Neural progenitor cell (in vitro differentiated cells): ENCODE measurements around the gene REG4. TPM values are rescaled to one million over a fixed set of nuclear protein-coding genes. Genes with fewer than 3 reads are reported as not detected.
A peak's percentile ranks its signal among the peaks of the same experiment; 100 is the strongest.

Source experiments
- DNase-seq: peaks from one replicate; pipeline ENCODE4 v3.0.0-alpha.2; 2016; ENCODE audit warnings: low spot score
- H2AFZ ChIP-seq: fragments of 200-600 bp; sonication (generic); replicated peaks from 2 replicates; pipeline ENCODE4 v1.6.1; 2016; ENCODE audit warnings: antibody characterized with exemption
- H3F3A ChIP-seq: fragments of 200-600 bp; sonication (generic); 2 replicates; pipeline ENCODE4 v1.6.1; 2016; ENCODE audit warnings: antibody characterized with exemption, low read depth
- H3K27ac ChIP-seq: fragments of 200-600 bp; sonication (generic); 2 replicates; pipeline ENCODE4 v1.5.1; 2016; ENCODE audit warnings: mild to moderate bottlenecking
- H3K27me3 ChIP-seq: fragments of 200-600 bp; sonication (generic); 2 replicates; pipeline ENCODE4 v1.6.1; 2016; ENCODE audit warnings: mild to moderate bottlenecking, moderate library complexity
- H3K36me3 ChIP-seq: fragments of 200-600 bp; sonication (generic); 2 replicates; pipeline ENCODE4 v1.5.1; 2016
- H3K4me1 ChIP-seq: fragments of 200-600 bp; sonication (generic); 2 replicates; pipeline ENCODE4 v1.6.1; 2016; ENCODE audit warnings: mixed run types
- H3K4me2 ChIP-seq: fragments of 200-600 bp; sonication (generic); 2 replicates; pipeline ENCODE4 v1.6.1; 2016
- H3K4me3 ChIP-seq: fragments of 200-600 bp; sonication (generic); 2 replicates; pipeline ENCODE4 v1.5.1; 2016
- H3K79me2 ChIP-seq: fragments of 200-600 bp; sonication (generic); 2 replicates; pipeline ENCODE4 v1.6.1; 2016; ENCODE audit warnings: low read depth
- H3K9ac ChIP-seq: fragments of 200-600 bp; sonication (generic); 2 replicates; pipeline ENCODE4 v1.6.1; 2016
- H3K9me3 ChIP-seq: fragments of 200-600 bp; sonication (generic); 2 replicates; pipeline ENCODE4 v1.5.1; 2016; ENCODE audit warnings: low read depth
- H4K20me1 ChIP-seq: fragments of 200-600 bp; sonication (generic); 2 replicates; pipeline ENCODE4 v1.6.1; 2016; ENCODE audit warnings: low read depth
- H3K27ac Mint-ChIP-seq: 3 replicates; pipeline ENCODE4 v1.8.0; 2021; ENCODE audit warnings: mixed read lengths
- H3K27me3 Mint-ChIP-seq: 2 replicates; pipeline ENCODE4 v1.8.0; 2022; ENCODE audit warnings: low read depth, mild to moderate bottlenecking, inconsistent platforms, moderate library complexity, mixed read lengths; ENCODE audit not compliant: insufficient read depth
- H3K36me3 Mint-ChIP-seq: 3 replicates; pipeline ENCODE4 v1.8.0; 2021; ENCODE audit warnings: mixed read lengths
- H3K4me1 Mint-ChIP-seq: 3 replicates; pipeline ENCODE4 v1.8.0; 2021; ENCODE audit warnings: mixed read lengths
- H3K4me3 Mint-ChIP-seq: 3 replicates; pipeline ENCODE4 v1.8.0; 2021; ENCODE audit warnings: mild to moderate bottlenecking, moderate library complexity, mixed read lengths
- H3K9me3 Mint-ChIP-seq: 3 replicates; pipeline ENCODE4 v1.8.0; 2020; ENCODE audit warnings: mixed read lengths
- CTCF ChIP-seq: fragments of 200-600 bp; sonication (generic); IDR thresholded peaks from 2 replicates; pipeline ENCODE4 v1.5.1; 2017; ENCODE audit warnings: antibody characterized with exemption, mild to moderate bottlenecking
- EZH2 ChIP-seq: fragments of 200-600 bp; sonication (generic); IDR thresholded peaks from 2 replicates; pipeline ENCODE4 v1.6.1; 2017; ENCODE audit warnings: antibody characterized with exemption, mild to moderate bottlenecking, moderate library complexity
- EZH2phosphoT487 ChIP-seq: fragments of 200-600 bp; sonication (generic); IDR thresholded peaks from 2 replicates; pipeline ENCODE4 v1.6.1; 2017; ENCODE audit warnings: antibody characterized with exemption
- total RNA-seq: library from RNA; depleted of rRNA; stranded (reverse); fragments of >200 nt; gene quantifications from 2 replicates; pipeline ENCODE4 v1.2.3, GENCODE V29; 2015; ENCODE audit warnings: low replicate concordance

Gene REG4
- total RNA-seq, 1 donor from 2014 or later, result not detected

DNA sequence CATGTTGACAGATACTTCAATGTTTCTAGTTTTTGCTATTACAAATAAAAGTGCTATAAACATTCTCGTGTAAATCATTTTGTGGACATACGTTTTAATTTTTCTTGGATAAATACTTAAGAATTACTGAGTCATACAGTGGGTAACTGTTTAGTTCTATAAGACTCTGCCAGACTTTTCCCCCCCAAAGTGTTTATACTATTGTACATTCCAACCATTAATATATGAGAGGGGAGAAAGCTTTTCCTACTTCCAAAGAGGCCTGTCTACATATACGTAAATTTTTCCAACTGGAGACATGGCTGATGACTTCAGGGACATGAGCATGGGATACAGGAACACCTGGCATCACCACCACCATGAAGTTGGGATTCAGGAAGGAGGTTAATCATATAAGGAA lies 17.0 kb upstream of the REG4 start:
- DNase-seq, result no peak
- Mint-ChIP-seq H3K4me3 (no peak overlapping the region), H3K27me3 (no peaks in the 10 kb centered on the region), H3K27ac (no peak overlapping the region), H3K9me3 (no peaks in the 10 kb centered on the region), H3K36me3 (no peaks in the 10 kb centered on the region), H3K4me1 (no peaks in the 10 kb centered on the region)
- Histone ChIP-seq H2AFZ (no peak overlapping the region), H3K79me2 (no peaks in the 10 kb centered on the region), H3K4me3 (no peak overlapping the region), H3K4me1 (no peaks in the 10 kb centered on the region), H3K9me3 (no peaks in the 10 kb centered on the region), H3K4me2 (no peak overlapping the region), H4K20me1 (no peaks in the 10 kb centered on the region), H3K27me3 (no peaks in the 10 kb centered on the region), H3F3A (no peaks in the 10 kb centered on the region), H3K9ac (no peak overlapping the region), H3K27ac (no peak overlapping the region), H3K36me3 (no peaks in the 10 kb centered on the region)
- TF ChIP-seq EZH2phosphoT487 (no peak), EZH2 (no peak), CTCF (no peak)

DNA sequence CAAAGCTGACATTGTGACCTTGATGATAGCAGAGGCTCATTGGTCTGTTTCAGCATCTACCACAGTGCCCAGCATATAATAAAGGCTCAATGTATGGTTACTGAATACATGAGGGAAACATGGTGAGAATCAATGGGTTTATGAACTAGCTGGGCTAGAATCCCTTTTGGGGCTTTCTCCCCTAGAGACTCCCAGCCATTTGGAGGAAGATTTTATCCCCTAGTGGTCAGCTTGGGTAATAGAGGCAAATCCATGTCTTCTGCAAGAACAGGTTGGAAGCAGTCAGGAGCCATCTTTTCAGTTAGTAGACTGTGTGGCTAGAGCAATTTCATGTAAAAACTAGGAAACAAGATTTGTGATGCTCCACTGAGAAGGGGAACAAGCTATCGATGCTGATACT lies 15.8 kb upstream of the REG4 start:
- H3K4me3 Mint-ChIP-seq, result no peak overlapping the region
- Histone ChIP-seq H3F3A (no peaks in the 10 kb centered on the region), H3K27me3 (no peaks in the 10 kb centered on the region), H3K4me2 (no peak overlapping the region), H2AFZ (no peak overlapping the region), H3K9ac (no peak overlapping the region), H3K27ac (no peak overlapping the region), H3K79me2 (no peaks in the 10 kb centered on the region), H3K36me3 (no peaks in the 10 kb centered on the region), H3K4me1 (no peaks in the 10 kb centered on the region), H4K20me1 (no peaks in the 10 kb centered on the region), H3K4me3 (no peak overlapping the region), H3K9me3 (no peaks in the 10 kb centered on the region)
- no peaks in the 10 kb centered on the region for H3K36me3 Mint-ChIP-seq
- H3K27me3 Mint-ChIP-seq, result no peaks in the 10 kb centered on the region
- no peaks in the 10 kb centered on the region for H3K9me3 Mint-ChIP-seq
- TF ChIP-seq CTCF (peak; percentile 62), EZH2 (no peak), EZH2phosphoT487 (no peak)
- no peaks in the 10 kb centered on the region for H3K4me1 Mint-ChIP-seq
- DNase-seq, result peak; percentile 23
- H3K27ac Mint-ChIP-seq, result no peak overlapping the region

GRCh38 chr1:119822406-119822805 lies 11.1 kb upstream of the REG4 start:
- H3K4me3 Mint-ChIP-seq, result no peak overlapping the region

More at GRCh38 chr1:119822406-119822805, 11.1 kb upstream of the REG4 start:
- H2AFZ ChIP-seq, result no peak overlapping the region
- H3F3A ChIP-seq, result no peaks in the 10 kb centered on the region
- H4K20me1 ChIP-seq, result no peaks in the 10 kb centered on the region
- no peak overlapping the region for H3K27ac Mint-ChIP-seq
- no peaks in the 10 kb centered on the region for H3K4me1 ChIP-seq
- H3K36me3 ChIP-seq, result no peaks in the 10 kb centered on the region
- TF ChIP-seq EZH2phosphoT487 (no peak), CTCF (no peak), EZH2 (no peak)
- no peaks in the 10 kb centered on the region for H3K27me3 ChIP-seq
- no peaks in the 10 kb centered on the region for H3K4me1 Mint-ChIP-seq
- no peaks in the 10 kb centered on the region for H3K9me3 Mint-ChIP-seq
- no peaks in the 10 kb centered on the region for H3K27me3 Mint-ChIP-seq
- no peak overlapping the region for H3K4me2 ChIP-seq
- DNase-seq, result no peak
- no peak overlapping the region for H3K9ac ChIP-seq
- H3K9me3 ChIP-seq, result no peaks in the 10 kb centered on the region
- H3K36me3 Mint-ChIP-seq, result no peaks in the 10 kb centered on the region
- H3K27ac ChIP-seq, result no peak overlapping the region
- no peak overlapping the region for H3K4me3 ChIP-seq
- H3K79me2 ChIP-seq, result no peaks in the 10 kb centered on the region
